Activated naive CD4-positive, alpha-beta T cell treated with anti-CD3 and anti-CD28 coated beads for 36 hours (primary cell): ENCODE measurements around the gene ANKRD28. TPM values are rescaled to one million over a fixed set of nuclear protein-coding genes. Genes with fewer than 3 reads are reported as not detected.
"Not testable (repeated sequence)": the region's sequence is repeated elsewhere in the genome, so short reads cannot be mapped to it uniquely, and the experiment has no call there.

Experiments used
- CTCF ChIA-PET: fragments of 350-600 bp; sonication (Branson Sonifier 250); formaldehyde crosslinking; loops from one replicate; lab custom pipeline; 2021; ENCODE audit warnings: antibody characterized with exemption; lab: Charles Lee
- DNase-seq: peaks from one replicate; pipeline ENCODE4 v3.0.0-alpha.2; 2020
- H3K27ac Mint-ChIP-seq: one replicate; pipeline ENCODE4 v1.8.0; 2021; ENCODE audit warnings: mild to moderate bottlenecking, mixed read lengths
- H3K27me3 Mint-ChIP-seq: one replicate; pipeline ENCODE4 v1.8.0; 2021; ENCODE audit warnings: low read depth, mixed read lengths
- H3K36me3 Mint-ChIP-seq: one replicate; pipeline ENCODE4 v1.8.0; 2021; ENCODE audit warnings: low read depth, mixed read lengths
- H3K4me1 Mint-ChIP-seq: one replicate; pipeline ENCODE4 v1.8.0; 2021; ENCODE audit warnings: low read depth, mixed read lengths
- H3K4me3 Mint-ChIP-seq: one replicate; pipeline ENCODE4 v1.8.0; 2021; ENCODE audit warnings: mild to moderate bottlenecking, moderate library complexity, mixed read lengths
- H3K9me3 Mint-ChIP-seq: one replicate; pipeline ENCODE4 v1.8.0; 2021; ENCODE audit warnings: mixed read lengths
- intact Hi-C: fragments of 100-400 bp; cut with micrococcal nuclease; formaldehyde crosslinking; loops from one replicate; pipeline ENCODE4 v1.15.1; 2023
- microRNA-seq: library from miRNA; unstranded; fragments of <30 nt; microRNA quantifications from one replicate; pipeline ENCODE4 v1.2.0, GENCODE V29; 2022; ENCODE audit warnings: borderline microRNAs expressed, borderline replicate concordance
- total RNA-seq, 2 experiments: library from RNA; stranded (reverse); gene quantifications; one replicate each; pipeline ENCODE4 v1.2.3, GENCODE V29; 2021

ANKRD28 gene
- total RNA-seq, 2 experiments from 2014 or later = 21.4 to 23.6 TPM

GRCh38 chr3:15629860-15630597 is 167.8 kb downstream of the ANKRD28 start:
- CTCF ChIA-PET = interaction anchor here (0.7 to 3.1 kb wide), 11 partner anchors 12 to 418 kb away, joined by 3 to 23 read pairs (median 4); partner anchors contain the start of gene ANKRD28
- intact Hi-C loops = loop anchor here (1.0 to 5.0 kb wide), 9 partner anchors 17 to 617 kb away; no protein-coding TSS in a partner anchor
- Mint-ChIP-seq H3K4me3 (peak overlapping the region; percentile 37), H3K36me3 (no peaks in the 10 kb centered on the region), H3K27ac (peak overlapping the region; percentile 28), H3K4me1 (peaks cover 46% of the 10 kb centered on the region), H3K27me3 (no peaks in the 10 kb centered on the region), H3K9me3 (no peaks in the 10 kb centered on the region)
- peak; percentile 84 for DNase-seq

- no peaks in the 10 kb centered on the region for H3K36me3 Mint-ChIP-seq
- peaks cover 55% of the 10 kb centered on the region for H3K4me1 Mint-ChIP-seq
- no peak overlapping the region for H3K4me3 Mint-ChIP-seq
- no peak for DNase-seq
- H3K9me3 Mint-ChIP-seq = no peaks in the 10 kb centered on the region
- H3K27ac Mint-ChIP-seq = no peak overlapping the region
- CTCF ChIA-PET = interaction anchor here (3.1 kb wide), 1 partner anchor 183 kb away, joined by 23 read pairs; no protein-coding TSS in a partner anchor
- intact Hi-C loops = no loop called here
- no peaks in the 10 kb centered on the region for H3K27me3 Mint-ChIP-seq
Observed at GRCh38 chr3:15628967-15629366, 168.8 kb downstream of the ANKRD28 start.

- peak overlapping the region; percentile 75 for H3K4me3 Mint-ChIP-seq
- CTCF ChIA-PET = interaction anchor here (0.6 to 1.0 kb wide), 2 partner anchors 90 to 189 kb away, joined by 3 to 4 read pairs; no protein-coding TSS in a partner anchor
Observed at GRCh38 chr3:15623535-15624440, 174.0 kb downstream of the ANKRD28 start.

GRCh38 chr3:15619659-15620464 is 177.9 kb downstream of the ANKRD28 start:
- H3K4me3 Mint-ChIP-seq, intact Hi-C loops, H3K27me3 Mint-ChIP-seq, CTCF ChIA-PET, DNase-seq, H3K27ac Mint-ChIP-seq: not testable (repeated sequence)
- peaks cover 24% of the 10 kb centered on the region for H3K4me1 Mint-ChIP-seq
- H3K36me3 Mint-ChIP-seq = peaks cover 24% of the 10 kb centered on the region
- peaks cover 29% of the 10 kb centered on the region for H3K9me3 Mint-ChIP-seq

More at GRCh38 chr3:15623535-15624440, 174.0 kb downstream of the ANKRD28 start:
- peaks cover 29% of the 10 kb centered on the region for H3K9me3 Mint-ChIP-seq
- peaks cover 24% of the 10 kb centered on the region for H3K36me3 Mint-ChIP-seq
- H3K4me1 Mint-ChIP-seq = peaks cover 35% of the 10 kb centered on the region
- peak; percentile 40 for DNase-seq
- H3K27ac Mint-ChIP-seq = peak overlapping the region; percentile 94
- intact Hi-C loops = loop anchor here (1.0 kb wide), 1 partner anchor 22 kb away; the partner anchor contains the start of genes BTD and HACL1
- no peaks in the 10 kb centered on the region for H3K27me3 Mint-ChIP-seq

Small RNAs within 50 kb of the gene (microRNA-seq; reads per million reads assigned to microRNA genes)
- gene MIR3134 = not detected

Other genes with a start within 250 kb of the ANKRD28 start
- gene HACL1, start 196.4 kb downstream of the ANKRD28 start, total RNA-seq = 10 to 100 TPM; 25.3 to 26.5 TPM
- gene BTD, start 196.2 kb downstream of the ANKRD28 start, total RNA-seq = 1 to 10 TPM; 8.7 to 9.7 TPM